Dermis blood vessel endothelial cell (primary cell): ENCODE data around the gene NUP107. TPM values are rescaled to one million over a fixed set of nuclear protein-coding genes. Genes with fewer than 3 reads are reported as not detected.
A peak's percentile ranks its signal among the peaks of the same experiment; 100 is the strongest.

Experiments used
- DNase-seq: peaks from one replicate; pipeline ENCODE4 v3.0.0; 2010
- total RNA-seq: library from RNA; depleted of rRNA; stranded (reverse); fragments of >200 nt; gene quantifications from 2 replicates; pipeline ENCODE4 v1.2.3, GENCODE V29; 2014

NUP107 gene
- total RNA-seq, 1 donor from 2014 or later, result 56.5 TPM

GRCh38 chr12:68743356-68743755, 56.6 kb downstream of the NUP107 start:
- no peak for DNase-seq

- DNase-seq, result no peak
Measured at GRCh38 chr12:68745376-68745903, 58.7 kb downstream of the NUP107 start.

GRCh38 chr12:68745904-68746571, 59.3 kb downstream of the NUP107 start, which contains the start of gene SLC35E3:
Gene SLC35E3 (plus strand): TSS chr12:68746176. CDS start chr12:68746378, 202 bp downstream.
- peak; percentile 91 for DNase-seq

GRCh38 chr12:68746572-68747180, 59.9 kb downstream of the NUP107 start:
- DNase-seq, result peak; percentile 74

GRCh38 chr12:68749443-68749842, 62.7 kb downstream of the NUP107 start:
- no peak for DNase-seq

- no peak for DNase-seq
Measured at GRCh38 chr12:68749861-68750260, 63.1 kb downstream of the NUP107 start.

- no peak for DNase-seq
Measured at GRCh38 chr12:68750506-68750905, 63.7 kb downstream of the NUP107 start.

- no peak for DNase-seq
Measured at GRCh38 chr12:68755536-68756243, 68.9 kb downstream of the NUP107 start.

- no peak for DNase-seq
Measured at GRCh38 chr12:68759852-68760251, 73.1 kb downstream of the NUP107 start.

- DNase-seq, result no peak
Measured at GRCh38 chr12:68760806-68761441, 74.1 kb downstream of the NUP107 start.

GRCh38 chr12:68761442-68761812, 74.6 kb downstream of the NUP107 start:
- DNase-seq, result no peak

- no peak for DNase-seq
Measured at GRCh38 chr12:68761901-68762630, 75.3 kb downstream of the NUP107 start.

- no peak for DNase-seq
Measured at GRCh38 chr12:68762691-68763090, 75.9 kb downstream of the NUP107 start.

- DNase-seq, result no peak
Measured at GRCh38 chr12:68765696-68766095, 78.9 kb downstream of the NUP107 start.

GRCh38 chr12:68766646-68767045, 79.9 kb downstream of the NUP107 start:
- DNase-seq, result no peak

- DNase-seq, result no peak
Measured at GRCh38 chr12:68767191-68767590, 80.4 kb downstream of the NUP107 start.

- DNase-seq, result no peak
Measured at GRCh38 chr12:68768431-68768939, 81.7 kb downstream of the NUP107 start.

- DNase-seq, result no peak
Measured at GRCh38 chr12:68769941-68770340, 83.2 kb downstream of the NUP107 start.

GRCh38 chr12:68771223-68771925, 84.6 kb downstream of the NUP107 start:
- no peak for DNase-seq

- no peak for DNase-seq
Measured at GRCh38 chr12:68772714-68773113, 85.9 kb downstream of the NUP107 start.

GRCh38 chr12:68773582-68773981, 86.8 kb downstream of the NUP107 start:
- no peak for DNase-seq
